Mesendoderm (in vitro differentiated cells): Measurements from ENCODE around the gene TYSND1.

ENCODE experiments used
- DNase-seq: peaks from one replicate; pipeline ENCODE4 v3.0.0; 2013
- H2AK5ac ChIP-seq: 2 replicates; pipeline ENCODE4 v1.6.1; 2013; ENCODE audit warnings: low read length, inconsistent platforms
- H2BK120ac ChIP-seq: 2 replicates; pipeline ENCODE4 v1.6.1; 2013; ENCODE audit warnings: low read depth, mild to moderate bottlenecking, low read length, moderate library complexity, mixed read lengths
- H2BK15ac ChIP-seq: replicated peaks from 2 replicates; pipeline ENCODE4 v1.6.1; 2013; ENCODE audit warnings: low read depth, mild to moderate bottlenecking, moderate library complexity
- H2BK5ac ChIP-seq: 2 replicates; pipeline ENCODE4 v1.6.1; 2013; ENCODE audit warnings: low read length, inconsistent platforms
- H3K18ac ChIP-seq: 2 replicates; pipeline ENCODE4 v1.6.1; 2013; ENCODE audit warnings: mild to moderate bottlenecking, low read length, mixed read lengths
- H3K23ac ChIP-seq: one replicate; pipeline ENCODE4 v1.6.1; 2013; ENCODE audit warnings: low read length
- H3K27ac ChIP-seq: 2 replicates; pipeline ENCODE4 v1.5.1; 2013; ENCODE audit warnings: low read depth, mild to moderate bottlenecking, inconsistent platforms, low read length, moderate library complexity
- H3K27me3 ChIP-seq: 2 replicates; pipeline ENCODE4 v1.6.1; 2013; ENCODE audit warnings: low read length, control low read depth, mild to moderate bottlenecking, inconsistent platforms; ENCODE audit not compliant: insufficient read depth, poor library complexity
- H3K36me3 ChIP-seq: 2 replicates; pipeline ENCODE4 v1.6.1; 2013; ENCODE audit warnings: low read length, inconsistent platforms; ENCODE audit not compliant: control insufficient read depth, insufficient read depth
- H3K4ac ChIP-seq: one replicate; pipeline ENCODE4 v1.6.1; 2013; ENCODE audit warnings: low read depth, mild to moderate bottlenecking, low read length, moderate library complexity
- H3K4me1 ChIP-seq: 2 replicates; pipeline ENCODE4 v1.6.1; 2013; ENCODE audit warnings: low read depth, low read length, inconsistent platforms; ENCODE audit not compliant: control insufficient read depth
- H3K4me2 ChIP-seq: 2 replicates; pipeline ENCODE4 v1.6.1; 2013; ENCODE audit warnings: low read length
- H3K4me3 ChIP-seq: 2 replicates; pipeline ENCODE4 v1.5.1; 2013; ENCODE audit warnings: mild to moderate bottlenecking, low read length
- H3K56ac ChIP-seq: one replicate; pipeline ENCODE4 v1.6.1; 2013; ENCODE audit warnings: low read length
- H3K79me1 ChIP-seq: 2 replicates; pipeline ENCODE4 v1.6.1; 2013; ENCODE audit warnings: low read length, inconsistent platforms
- H3K79me2 ChIP-seq: 2 replicates; pipeline ENCODE4 v1.6.1; 2013; ENCODE audit warnings: mild to moderate bottlenecking, low read length; ENCODE audit not compliant: control insufficient read depth, insufficient read depth
- H3K9ac ChIP-seq: 2 replicates; pipeline ENCODE4 v1.6.1; 2013; ENCODE audit warnings: low read length, inconsistent platforms
- H4K5ac ChIP-seq: one replicate; pipeline ENCODE4 v1.6.1; 2013; ENCODE audit warnings: low read length
- H4K8ac ChIP-seq: one replicate; pipeline ENCODE4 v1.6.1; 2013; ENCODE audit warnings: low read depth, mild to moderate bottlenecking, control low read depth, low read length, moderate library complexity
- WGBS: extraction: QIAGEN DNeasy Blood & Tissue Kit; methylation state at CpG from one replicate; pipeline ENCODE4 v1.1.7; 2013; ENCODE audit warnings: low lambda C conversion rate, missing lambda C conversion rate; ENCODE audit not compliant: insufficient coverage; ENCODE audit errors: extremely low coverage; 5-methylcytosine and 5-hydroxymethylcytosine counted together

Gene TYSND1

DNA sequence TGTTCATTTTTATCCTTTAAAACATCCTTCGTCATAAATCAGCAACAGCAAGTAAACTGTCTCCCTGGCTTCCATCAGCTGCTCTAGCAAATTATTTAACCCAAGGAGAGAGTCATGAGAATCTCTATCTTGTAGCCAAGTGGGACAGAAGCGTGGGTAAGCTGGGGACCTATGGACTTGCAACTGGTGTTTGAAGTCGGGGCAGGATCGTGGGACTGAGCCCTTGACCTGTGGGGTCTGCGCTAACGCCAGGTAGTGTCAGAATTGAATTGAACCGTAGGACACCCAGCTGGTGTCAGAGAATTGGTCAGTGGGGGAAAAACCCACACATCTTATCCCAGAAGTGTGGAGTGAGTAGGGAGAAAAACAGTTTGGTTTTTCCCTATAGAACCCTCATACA, 27.3 kb downstream of the TYSND1 start:
- Histone ChIP-seq H2BK5ac (no peak overlapping the region), H3K23ac (no peak overlapping the region), H3K4me2 (no peak overlapping the region), H3K4me3 (no peak overlapping the region), H3K79me1 (no peaks in the 10 kb centered on the region), H4K5ac (no peak overlapping the region), H3K56ac (no peak overlapping the region), H4K8ac (no peak overlapping the region), H2AK5ac (no peak overlapping the region), H3K27ac (no peak overlapping the region), H3K4me1 (no peaks in the 10 kb centered on the region), H3K18ac (no peak overlapping the region), H3K79me2 (no peaks in the 10 kb centered on the region), H2BK120ac (no peak overlapping the region), H3K27me3 (no peaks in the 10 kb centered on the region), H3K36me3 (no peaks in the 10 kb centered on the region), H2BK15ac (no peak overlapping the region), H3K4ac (no peak overlapping the region), H3K9ac (no peak overlapping the region)
- WGBS = no CpG with 5 or more reads among the region's 7 CpGs
- DNase-seq = no peak

- Histone ChIP-seq H3K4me3 (no peak overlapping the region), H3K56ac (no peak overlapping the region), H3K18ac (no peak overlapping the region), H2BK5ac (no peak overlapping the region), H3K4me2 (no peak overlapping the region), H4K8ac (no peak overlapping the region), H3K79me1 (no peaks in the 10 kb centered on the region), H2AK5ac (no peak overlapping the region), H4K5ac (no peak overlapping the region), H3K36me3 (no peaks in the 10 kb centered on the region), H3K4me1 (no peaks in the 10 kb centered on the region), H3K23ac (no peak overlapping the region), H3K9ac (no peak overlapping the region), H2BK120ac (no peak overlapping the region), H3K79me2 (no peaks in the 10 kb centered on the region), H3K4ac (no peak overlapping the region), H2BK15ac (no peak overlapping the region), H3K27me3 (no peaks in the 10 kb centered on the region), H3K27ac (no peak overlapping the region)
- DNase-seq = no peak
- WGBS = no CpG with 5 or more reads among the region's 3 CpGs
Observed at GRCh38 chr10:70118196-70118595, 28.3 kb downstream of the TYSND1 start.

DNA sequence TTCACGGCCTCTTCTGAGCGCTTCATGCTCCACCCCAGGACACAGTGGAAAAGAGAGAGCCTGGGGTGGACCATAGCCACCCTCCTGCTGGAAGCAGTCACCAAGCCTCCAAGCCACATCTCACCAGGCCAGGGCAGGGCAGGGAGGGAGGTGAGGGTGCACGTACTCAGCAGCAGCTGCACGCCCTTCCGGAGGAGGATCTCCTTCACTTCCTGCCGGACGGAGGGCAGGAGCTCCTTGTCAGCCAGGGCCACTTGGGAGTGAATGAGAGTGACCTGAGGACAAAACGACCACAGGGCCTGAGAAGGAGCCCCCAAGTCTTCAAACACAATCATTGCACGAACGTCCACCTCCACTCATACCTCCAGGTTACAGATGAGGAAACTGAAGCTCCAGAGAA, 28.9 kb downstream of the TYSND1 start:
- no peak overlapping the region for H2AK5ac ChIP-seq
- H4K5ac ChIP-seq = no peak overlapping the region
- H3K18ac ChIP-seq = no peak overlapping the region
- H2BK5ac ChIP-seq = no peak overlapping the region
- no peak overlapping the region for H3K4me2 ChIP-seq
- no peak overlapping the region for H3K23ac ChIP-seq
- no peaks in the 10 kb centered on the region for H3K27me3 ChIP-seq
- no peak overlapping the region for H3K4me3 ChIP-seq
- WGBS = no CpG with 5 or more reads among the region's 10 CpGs
- H3K36me3 ChIP-seq = no peaks in the 10 kb centered on the region
- H3K79me2 ChIP-seq = no peaks in the 10 kb centered on the region
- no peak overlapping the region for H3K9ac ChIP-seq
- H2BK120ac ChIP-seq = no peak overlapping the region
- no peak overlapping the region for H3K56ac ChIP-seq
- H2BK15ac ChIP-seq = no peak overlapping the region
- no peaks in the 10 kb centered on the region for H3K79me1 ChIP-seq
- no peak overlapping the region for H3K4ac ChIP-seq
- no peak overlapping the region for H3K27ac ChIP-seq
- H4K8ac ChIP-seq = no peak overlapping the region
- H3K4me1 ChIP-seq = no peaks in the 10 kb centered on the region
- no peak for DNase-seq

- no peak overlapping the region for H3K4ac ChIP-seq
- no peak overlapping the region for H3K18ac ChIP-seq
- peak; percentile 76 for DNase-seq
- H3K27ac ChIP-seq = no peak overlapping the region
- no peak overlapping the region for H4K8ac ChIP-seq
- peaks cover 2% of the 10 kb centered on the region for H3K36me3 ChIP-seq
- H3K23ac ChIP-seq = no peak overlapping the region
- H2BK15ac ChIP-seq = no peak overlapping the region
- peak overlapping the region; percentile 2 for H3K56ac ChIP-seq
- no peak overlapping the region for H3K9ac ChIP-seq
- H2BK120ac ChIP-seq = no peak overlapping the region
- H3K4me3 ChIP-seq = no peak overlapping the region
- no peaks in the 10 kb centered on the region for H3K79me2 ChIP-seq
- no peaks in the 10 kb centered on the region for H3K79me1 ChIP-seq
- H4K5ac ChIP-seq = no peak overlapping the region
- no peaks in the 10 kb centered on the region for H3K4me1 ChIP-seq
- H3K27me3 ChIP-seq = no peaks in the 10 kb centered on the region
- H2BK5ac ChIP-seq = no peak overlapping the region
- H3K4me2 ChIP-seq = no peak overlapping the region
- no peak overlapping the region for H2AK5ac ChIP-seq
- WGBS = no CpG with 5 or more reads among the region's 12 CpGs
Observed at GRCh38 chr10:70115948-70116682, 30.4 kb downstream of the TYSND1 start.

DNA sequence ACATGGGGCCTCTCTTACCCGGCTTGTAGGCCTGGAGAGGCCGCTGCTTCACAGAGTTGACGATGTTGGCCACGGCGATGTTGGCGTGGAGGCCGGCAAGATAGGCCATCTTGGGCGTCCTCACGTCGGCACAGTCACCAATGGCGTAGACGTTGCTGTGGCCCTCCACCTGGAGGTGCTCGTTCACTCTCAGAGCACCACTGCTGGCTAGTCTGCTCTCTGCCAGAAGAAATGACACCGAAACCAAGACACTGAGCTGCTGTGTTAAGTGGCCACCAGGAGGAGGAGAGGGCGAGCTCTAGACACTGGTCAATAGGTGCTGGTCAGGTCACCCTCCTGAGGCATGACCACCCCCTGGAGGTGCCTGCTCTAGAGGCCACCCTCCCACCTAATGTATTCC, 31.6 kb downstream of the TYSND1 start:
- no peaks in the 10 kb centered on the region for H3K79me2 ChIP-seq
- WGBS = no CpG with 5 or more reads among the region's 15 CpGs
- no peak overlapping the region for H3K18ac ChIP-seq
- H3K27me3 ChIP-seq = no peaks in the 10 kb centered on the region
- H3K23ac ChIP-seq = no peak overlapping the region
- no peak overlapping the region for H3K27ac ChIP-seq
- H3K79me1 ChIP-seq = no peaks in the 10 kb centered on the region
- no peak overlapping the region for H4K8ac ChIP-seq
- no peak overlapping the region for H2AK5ac ChIP-seq
- H4K5ac ChIP-seq = no peak overlapping the region
- H3K4ac ChIP-seq = no peak overlapping the region
- H2BK120ac ChIP-seq = no peak overlapping the region
- peaks cover 2% of the 10 kb centered on the region for H3K36me3 ChIP-seq
- H3K9ac ChIP-seq = no peak overlapping the region
- DNase-seq = peak; percentile 45
- H3K4me1 ChIP-seq = no peaks in the 10 kb centered on the region
- no peak overlapping the region for H3K56ac ChIP-seq
- no peak overlapping the region for H2BK5ac ChIP-seq
- H3K4me3 ChIP-seq = no peak overlapping the region
- H2BK15ac ChIP-seq = no peak overlapping the region
- no peak overlapping the region for H3K4me2 ChIP-seq

GRCh38 chr10:70112071-70112470, 34.4 kb downstream of the TYSND1 start:
- Histone ChIP-seq H3K23ac (no peak overlapping the region), H2BK15ac (no peak overlapping the region), H3K56ac (no peak overlapping the region), H3K36me3 (peaks cover 8% of the 10 kb centered on the region), H2AK5ac (no peak overlapping the region), H3K4me1 (no peaks in the 10 kb centered on the region), H3K79me1 (no peaks in the 10 kb centered on the region), H3K79me2 (no peaks in the 10 kb centered on the region), H3K4me3 (no peak overlapping the region), H4K5ac (no peak overlapping the region), H3K27ac (no peak overlapping the region), H3K27me3 (no peaks in the 10 kb centered on the region), H3K9ac (no peak overlapping the region), H2BK5ac (no peak overlapping the region), H3K4me2 (no peak overlapping the region), H3K18ac (no peak overlapping the region), H2BK120ac (no peak overlapping the region), H3K4ac (no peak overlapping the region), H4K8ac (no peak overlapping the region)
- WGBS = no CpG with 5 or more reads among the region's 8 CpGs
- no peak for DNase-seq
